ENCODE measurements around the gene LHPP. TPM values are rescaled to one million over a fixed set of nuclear protein-coding genes. Genes with fewer than 3 reads are reported as not detected.

LHPP gene
- total RNA-seq, 4 donors from 2014 or later, result 20.3 to 116 (median 22.4) TPM

DNA sequence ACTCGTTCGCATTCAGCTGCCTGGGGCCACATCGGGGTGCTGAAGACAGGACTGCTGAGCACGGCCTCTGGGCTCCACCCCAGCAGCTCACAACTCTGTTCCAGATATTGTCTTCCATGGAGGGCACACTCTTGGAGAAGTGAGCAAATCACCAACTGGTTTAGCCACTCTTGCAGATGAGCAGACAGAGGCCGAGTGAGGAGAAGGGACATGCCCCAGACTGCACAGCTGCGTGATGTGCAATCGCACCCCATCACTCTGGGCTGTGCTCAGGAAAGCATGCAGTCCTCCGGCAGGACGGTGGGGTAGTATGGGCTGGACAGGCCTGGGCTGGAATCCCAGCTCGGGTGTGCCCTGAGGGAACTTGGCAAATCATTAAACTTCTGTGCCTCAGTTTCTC lies 170.9 kb downstream of the LHPP start:
- Histone ChIP-seq H3K27ac (no peak overlapping the region), H3K4me1 (peaks cover 12 to 25% (median 19%) of the 10 kb centered on the region in 4 donors), H3K36me3 (no peaks in the 10 kb centered on the region), H3K4me3 (no peak overlapping the region), H3K9me3 (no peaks in the 10 kb centered on the region), H3K27me3 (no peaks in the 10 kb centered on the region)
- DNase-seq, result no peak
- in situ Hi-C loops (cut with MboI; ENCODE audit: low pct_ligation_motif_present in 1 of 4, low pct_unique_long_range_greater_than_20kb in 1 of 4, low sequenced_read_pairs in 3 of 4) (loop anchor here in 1 of 4 donors (25.0 kb wide), 1 partner anchor 105 kb away; the partner anchor contains the start of gene FAM53B), intact Hi-C loops (cut with DNase I; ENCODE audit: low total_unique reads) (loop anchor here (5.0 kb wide), 1 partner anchor 110 kb away; the partner anchor contains the start of gene FAM53B)
- TF ChIP-seq POLR2A (IDR thresholded peaks at IDR 0.05) (no peak), EP300 (IDR thresholded peaks at IDR 0.05; ENCODE audit: low read depth) (no peak), POLR2AphosphoS5 (IDR thresholded peaks at IDR 0.05) (no peak), CTCF (IDR thresholded peaks at IDR 0.05) (no peak)
- WGBS, 2 donors (ENCODE audit: low coverage in 1 of 2), result 88% methylated on average over 10 of the region's 10 CpGs; no CpG with 5 or more reads in 1 of the 2 donors

DNA sequence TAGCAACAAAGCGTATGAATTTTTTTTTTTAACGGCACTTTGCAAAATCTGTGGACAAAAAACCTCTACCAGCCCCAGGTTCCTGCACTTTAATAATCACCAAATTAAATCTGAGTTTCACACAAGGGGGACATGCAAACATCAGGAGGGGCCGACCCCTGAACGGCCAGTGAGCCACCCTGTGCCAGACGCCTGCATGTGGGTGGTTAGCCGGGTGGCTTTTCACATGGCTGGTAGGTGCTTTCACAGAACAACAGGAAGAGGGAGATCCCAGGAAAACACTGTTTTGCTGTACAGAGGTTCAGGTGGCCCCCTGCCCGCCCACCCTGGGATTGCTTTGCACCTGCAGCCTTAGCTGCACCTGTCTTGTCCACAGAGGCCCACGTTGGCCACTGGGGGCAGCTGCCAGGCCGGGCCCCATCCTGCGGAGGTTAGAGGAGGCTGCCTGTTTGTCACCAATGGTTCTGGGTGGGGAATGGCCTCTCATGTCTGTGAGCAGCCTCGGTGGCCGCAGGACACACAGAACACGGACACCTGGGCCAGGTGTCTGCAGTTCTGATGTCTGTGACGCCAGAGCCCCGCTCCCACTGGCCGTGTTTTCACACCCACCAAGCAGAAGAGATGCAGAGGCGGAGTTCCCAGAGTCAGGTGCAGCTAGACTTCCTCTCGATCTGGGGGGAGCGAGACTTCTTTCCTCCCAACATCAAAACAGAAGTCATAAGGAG lies 174.8 kb downstream of the LHPP start:
- in situ Hi-C loops (cut with MboI; ENCODE audit: low pct_ligation_motif_present in 1 of 4, low pct_unique_long_range_greater_than_20kb in 1 of 4, low sequenced_read_pairs in 3 of 4) (loop anchor here in 1 of 4 donors (25.0 kb wide), 1 partner anchor 101 kb away; the partner anchor contains the start of gene FAM53B), intact Hi-C loops (cut with DNase I; ENCODE audit: low total_unique reads) (no loop called here)
- no peak for TF ChIP-seq EP300 (IDR thresholded peaks at IDR 0.05; ENCODE audit: low read depth)
- no peak for TF ChIP-seq CTCF (IDR thresholded peaks at IDR 0.05)
- no peak for TF ChIP-seq POLR2AphosphoS5 (IDR thresholded peaks at IDR 0.05)
- H3K9me3 ChIP-seq, result no peaks in the 10 kb centered on the region
- no peak overlapping the region for H3K4me3 ChIP-seq
- 80 to 96% methylated on average over 3 to 15 of the region's 19 CpGs for WGBS, 2 donors (ENCODE audit: low coverage in 1 of 2)
- no peaks in the 10 kb centered on the region for H3K36me3 ChIP-seq
- H3K4me1 ChIP-seq, result peaks cover under 1 to 21% (median 10%) of the 10 kb centered on the region in 4 donors
- DNase-seq, result no peak
- H3K27ac ChIP-seq, result no peak overlapping the region
- no peaks in the 10 kb centered on the region for H3K27me3 ChIP-seq

GRCh38 chr10:124637091-124637700 lies 175.6 kb downstream of the LHPP start:
- no peak for DNase-seq
- Histone ChIP-seq H3K27ac (no peak overlapping the region), H3K4me1 (peaks cover 8 to 24% (median 18%) of the 10 kb centered on the region in 4 donors), H3K9me3 (no peaks in the 10 kb centered on the region), H3K36me3 (no peaks in the 10 kb centered on the region), H3K4me3 (no peak overlapping the region), H3K27me3 (no peaks in the 10 kb centered on the region)
- in situ Hi-C loops (cut with MboI; ENCODE audit: low pct_ligation_motif_present in 1 of 4, low pct_unique_long_range_greater_than_20kb in 1 of 4, low sequenced_read_pairs in 3 of 4) (loop anchor here in 1 of 4 donors (25.0 kb wide), 1 partner anchor 100 kb away; the partner anchor contains the start of gene FAM53B), intact Hi-C loops (cut with DNase I; ENCODE audit: low total_unique reads) (no loop called here)
- WGBS, 2 donors (ENCODE audit: low coverage in 1 of 2), result 90 to 100% methylated on average over 1 to 12 of the region's 14 CpGs
- TF ChIP-seq EP300 (IDR thresholded peaks at IDR 0.05; ENCODE audit: low read depth), result no peak
- TF ChIP-seq CTCF (IDR thresholded peaks at IDR 0.05), result no peak
- no peak for TF ChIP-seq POLR2A (IDR thresholded peaks at IDR 0.05)
- TF ChIP-seq POLR2AphosphoS5 (IDR thresholded peaks at IDR 0.05), result no peak

- TF ChIP-seq EP300 (IDR thresholded peaks at IDR 0.05; ENCODE audit: low read depth) (no peak), POLR2A (IDR thresholded peaks at IDR 0.05) (no peak), POLR2AphosphoS5 (IDR thresholded peaks at IDR 0.05) (no peak), CTCF (IDR thresholded peaks at IDR 0.05) (no peak)
- in situ Hi-C loops (cut with MboI; ENCODE audit: low pct_ligation_motif_present in 1 of 4, low pct_unique_long_range_greater_than_20kb in 1 of 4, low sequenced_read_pairs in 3 of 4) (loop anchor here in 1 of 4 donors (25.0 kb wide), 1 partner anchor 100 kb away; the partner anchor contains the start of gene FAM53B), intact Hi-C loops (cut with DNase I; ENCODE audit: low total_unique reads) (no loop called here)
- WGBS, 2 donors (ENCODE audit: low coverage in 1 of 2), result 96 to 100% methylated on average over 3 to 8 of the region's 8 CpGs
- Histone ChIP-seq H3K4me3 (no peak overlapping the region), H3K9me3 (no peaks in the 10 kb centered on the region), H3K27ac (no peak overlapping the region), H3K36me3 (no peaks in the 10 kb centered on the region), H3K27me3 (no peaks in the 10 kb centered on the region), H3K4me1 (peaks cover 9 to 27% (median 20%) of the 10 kb centered on the region in 4 donors)
- DNase-seq, result no peak
Measured at GRCh38 chr10:124637746-124638145, 176.1 kb downstream of the LHPP start.

Measured in transverse colon (tissue), 4 donors.